Esophagus muscularis mucosa (tissue), 4 donors: Measurements from ENCODE around the gene FAM81A. TPM values are rescaled to one million over a fixed set of nuclear protein-coding genes. Genes with fewer than 3 reads are reported as not detected.

Experiments
- DNase-seq: peaks from one replicate; pipeline ENCODE4 v3.0.0-alpha.2; 2017; ENCODE audit errors: extremely low spot score
- H3K27ac ChIP-seq, 4 donors: fragments of 200-600 bp; sonication (generic); replicated peaks in 1 of 4; 1 replicate in 3 of 4; 2 replicates in 1 of 4; pipeline ENCODE4 v1.5.1; 2016 to 2019; ENCODE audit warnings: mild to moderate bottlenecking in 1 of 4
- H3K27me3 ChIP-seq, 4 donors: fragments of 200-600 bp; sonication (generic); one replicate each; pipeline versions ENCODE4 v1.5.1 to v1.6.0; 2016 to 2019
- H3K36me3 ChIP-seq, 4 donors: fragments of 200-600 bp; sonication (generic); one replicate each; pipeline ENCODE4 v1.5.1; 2016 to 2019
- H3K4me1 ChIP-seq, 4 donors: fragments of 200-600 bp; sonication (generic); one replicate each; pipeline ENCODE4 v1.5.1; 2016 to 2019
- H3K4me3 ChIP-seq, 4 donors: fragments of 200-600 bp; sonication (generic); 1 replicate in 2 of 4; 2 replicates in 2 of 4; pipeline ENCODE4 v1.5.1; 2016 to 2019; ENCODE audit warnings: mild to moderate bottlenecking in 4 of 4, moderate library complexity in 1 of 4
- H3K9me3 ChIP-seq, 4 donors: fragments of 200-600 bp; sonication (generic); 1 replicate in 3 of 4; 2 replicates in 1 of 4; pipeline ENCODE4 v1.5.1; 2016 to 2019
- CTCF ChIP-seq, 3 experiments: fragments of 200-600 bp in 2 of 3; fragments of 450-650 bp in 1 of 3; sonication (generic) in 2 of 3; IDR thresholded peaks; one replicate each; pipeline ENCODE4 v1.5.1; 2017 to 2019; ENCODE audit warnings: antibody characterized with exemption in 3 of 3, mild to moderate bottlenecking in 2 of 3, moderate library complexity in 1 of 3
- EP300 ChIP-seq: sonication (generic); formaldehyde crosslinking; IDR thresholded peaks from one replicate; pipeline ENCODE4 v1.6.1; 2017; ENCODE audit warnings: antibody characterized with exemption
- POLR2A ChIP-seq: fragments of 450-650 bp; IDR thresholded peaks from one replicate; pipeline ENCODE4 v1.6.1; 2017; ENCODE audit warnings: antibody characterized with exemption, moderate library complexity, mild to moderate bottlenecking, low read depth
- POLR2AphosphoS5 ChIP-seq, 2 donors: sonication (generic); formaldehyde crosslinking; IDR thresholded peaks; one replicate each; pipeline ENCODE4 v1.6.1; 2017; ENCODE audit warnings: antibody characterized with exemption in 2 of 2
- WGBS: methylation state at CpG from one replicate; pipeline ENCODE4 v1.1.5; 2018; 5-methylcytosine and 5-hydroxymethylcytosine counted together
- intact Hi-C: fragments of 100-400 bp; cut with DNase I; formaldehyde crosslinking; loops from one replicate; pipeline ENCODE4 v1.15.1; 2023
- total RNA-seq, 4 donors: library from RNA; depleted of rRNA; stranded (reverse); fragments of >200 nt; gene quantifications; one replicate each; pipeline versions ENCODE4 v1.1.0 to v1.2.1, GENCODE V29; 2016

FAM81A gene
- total RNA-seq, 4 donors from 2014 or later, result 0.33 to 1.2 (median 0.84) TPM

- H3K4me3 ChIP-seq, result no peak overlapping the region
- intact Hi-C loops, result no loop called here
- no peak overlapping the region for H3K27ac ChIP-seq
- H3K27me3 ChIP-seq, result no peaks in the 10 kb centered on the region
- DNase-seq, result peak; percentile 66
- TF ChIP-seq CTCF (IDR thresholded peaks at IDR 0.05), result no peak
- TF ChIP-seq EP300, result no peak
- no peak for TF ChIP-seq POLR2A
- no peak for TF ChIP-seq POLR2AphosphoS5 (IDR thresholded peaks at IDR 0.05)
- H3K9me3 ChIP-seq, result no peaks in the 10 kb centered on the region
- H3K4me1 ChIP-seq, result peaks cover 13 to 24% (median 20%) of the 10 kb centered on the region in 4 donors
- no peaks in the 10 kb centered on the region for H3K36me3 ChIP-seq
- 79% methylated on average over 4 of the region's 4 CpGs for WGBS
Measured at GRCh38 chr15:59434481-59434880, 3.5 kb upstream of the FAM81A start.

- WGBS, result 18% methylated on average over 6 of the region's 6 CpGs
- intact Hi-C loops, result loop anchor here (5.0 kb wide), 1 partner anchor 64 kb away; the partner anchor contains the start of gene MYO1E
- H3K27me3 ChIP-seq, result no peaks in the 10 kb centered on the region
- H3K9me3 ChIP-seq, result no peaks in the 10 kb centered on the region
- peak overlapping the region; percentile 55 to 71 (median 58) for H3K4me3 ChIP-seq
- H3K27ac ChIP-seq, result no peak overlapping the region
- H3K36me3 ChIP-seq, result no peaks in the 10 kb centered on the region
- peak; percentile 47 for DNase-seq
- TF ChIP-seq POLR2AphosphoS5 (IDR thresholded peaks at IDR 0.05) (no peak), POLR2A (no peak), CTCF (IDR thresholded peaks at IDR 0.05) (no peak), EP300 (no peak)
- H3K4me1 ChIP-seq, result peaks cover 13 to 24% (median 20%) of the 10 kb centered on the region in 4 donors
Measured at GRCh38 chr15:59436774-59437141, 1.2 kb upstream of the FAM81A start.

GRCh38 chr15:59437142-59437816 lies 707 bp upstream of the FAM81A start:
- Histone ChIP-seq H3K27ac (peak overlapping the region in 2 of 4 donors; percentile 33 to 45), H3K4me3 (peak overlapping the region; percentile 55 to 71 (median 58)), H3K4me1 (peaks cover 13 to 24% (median 20%) of the 10 kb centered on the region in 4 donors), H3K36me3 (no peaks in the 10 kb centered on the region), H3K27me3 (no peaks in the 10 kb centered on the region), H3K9me3 (no peaks in the 10 kb centered on the region)
- intact Hi-C loops, result loop anchor here (5.0 kb wide), 1 partner anchor 65 kb away; the partner anchor contains the start of gene MYO1E
- 3% methylated on average over 28 of the region's 30 CpGs for WGBS
- peak; percentile 89 for DNase-seq
- TF ChIP-seq POLR2AphosphoS5 (IDR thresholded peaks at IDR 0.05) (no peak), CTCF (IDR thresholded peaks at IDR 0.05) (no peak), EP300 (no peak), POLR2A (no peak)

GRCh38 chr15:59438625-59439290 lies 772 bp downstream of the FAM81A start:
- intact Hi-C loops, result loop anchor here (5.0 kb wide), 1 partner anchor 66 kb away; the partner anchor contains the start of gene MYO1E
- H3K27me3 ChIP-seq, result no peaks in the 10 kb centered on the region
- H3K27ac ChIP-seq, result peak overlapping the region in 2 of 4 donors; percentile 16 to 50
- no peak for TF ChIP-seq EP300
- no peak for TF ChIP-seq POLR2AphosphoS5 (IDR thresholded peaks at IDR 0.05)
- TF ChIP-seq CTCF (IDR thresholded peaks at IDR 0.05), result no peak
- TF ChIP-seq POLR2A, result no peak
- peak overlapping the region; percentile 55 to 71 (median 58) for H3K4me3 ChIP-seq
- 57% methylated on average over 19 of the region's 22 CpGs for WGBS
- no peaks in the 10 kb centered on the region for H3K36me3 ChIP-seq
- peaks cover 13 to 24% (median 20%) of the 10 kb centered on the region in 4 donors for H3K4me1 ChIP-seq
- peak; percentile 77 for DNase-seq
- H3K9me3 ChIP-seq, result no peaks in the 10 kb centered on the region
